Measurements from ENCODE around the gene IFNGR1. TPM values are rescaled to one million over a fixed set of nuclear protein-coding genes. Genes with fewer than 3 reads are reported as not detected.

IFNGR1 gene
- total and polyA plus RNA-seq, 2 experiments from 2014 or later = 22.8 to 23.2 TPM

GRCh38 chr6:137233911-137234863, 15.0 kb upstream of the IFNGR1 start:
- H3F3A ChIP-seq (replicated peaks; ENCODE audit: low read depth) = no peaks in the 10 kb centered on the region
- Mint-ChIP-seq H3K27me3 (ENCODE audit: insufficient read depth, low read depth, poor library complexity) (no peaks in the 10 kb centered on the region), H3K27ac (no peak overlapping the region; the same call in 1 of the 2 replicates), H3K4me3 (no peak overlapping the region), H3K9me3 (peaks cover 5% of the 10 kb centered on the region; the same call in 2 of the 3 replicates), H3K36me3 (ENCODE audit: low read depth) (peaks cover 4% of the 10 kb centered on the region; the same call in 2 of the 3 replicates), H3K4me1 (no peaks in the 10 kb centered on the region)
- no peaks in the 10 kb centered on the region; the same call in 1 of the 2 replicates for H3K4me1 ChIP-seq (ENCODE audit: insufficient read depth)
- no peak overlapping the region; the same call in 1 of the 2 replicates for H2AFZ ChIP-seq
- peaks cover 10% of the 10 kb centered on the region; the same call in 1 of the 2 replicates for H3K9me2 ChIP-seq (ENCODE audit: insufficient read depth)
- DNase-seq (ENCODE audit: low spot score) = no peak
- H4K20me1 ChIP-seq (replicated peaks; ENCODE audit: insufficient read depth) = no peaks in the 10 kb centered on the region
- ATAC-seq = no peak
- no peaks in the 10 kb centered on the region for H3K36me3 ChIP-seq (ENCODE audit: insufficient read depth)
- no peak overlapping the region for H3K27ac ChIP-seq (ENCODE audit: low read depth)
- H3K27me3 ChIP-seq (ENCODE audit: insufficient read depth) = no peaks in the 10 kb centered on the region
- no peak overlapping the region for H3K4me2 ChIP-seq
- no peaks in the 10 kb centered on the region for H3K79me2 ChIP-seq (replicated peaks; ENCODE audit: insufficient read depth)
- TF ChIP-seq ETS1 (IDR thresholded peaks at IDR 0.05) = no peak
- TF ChIP-seq STAT1 (IDR thresholded peaks at IDR 0.05; ENCODE audit: unreplicated experiment) = no peak
- TF ChIP-seq JUNB (IDR thresholded peaks at IDR 0.05; ENCODE audit: unreplicated experiment) = no peak
- TF ChIP-seq EZH2phosphoT487 (IDR thresholded peaks at IDR 0.05; ENCODE audit: unreplicated experiment) = no peak
- TF ChIP-seq EZH2 (IDR thresholded peaks at IDR 0.05; ENCODE audit: low read depth, unreplicated experiment) = no peak
- TF ChIP-seq, protein P1, sequence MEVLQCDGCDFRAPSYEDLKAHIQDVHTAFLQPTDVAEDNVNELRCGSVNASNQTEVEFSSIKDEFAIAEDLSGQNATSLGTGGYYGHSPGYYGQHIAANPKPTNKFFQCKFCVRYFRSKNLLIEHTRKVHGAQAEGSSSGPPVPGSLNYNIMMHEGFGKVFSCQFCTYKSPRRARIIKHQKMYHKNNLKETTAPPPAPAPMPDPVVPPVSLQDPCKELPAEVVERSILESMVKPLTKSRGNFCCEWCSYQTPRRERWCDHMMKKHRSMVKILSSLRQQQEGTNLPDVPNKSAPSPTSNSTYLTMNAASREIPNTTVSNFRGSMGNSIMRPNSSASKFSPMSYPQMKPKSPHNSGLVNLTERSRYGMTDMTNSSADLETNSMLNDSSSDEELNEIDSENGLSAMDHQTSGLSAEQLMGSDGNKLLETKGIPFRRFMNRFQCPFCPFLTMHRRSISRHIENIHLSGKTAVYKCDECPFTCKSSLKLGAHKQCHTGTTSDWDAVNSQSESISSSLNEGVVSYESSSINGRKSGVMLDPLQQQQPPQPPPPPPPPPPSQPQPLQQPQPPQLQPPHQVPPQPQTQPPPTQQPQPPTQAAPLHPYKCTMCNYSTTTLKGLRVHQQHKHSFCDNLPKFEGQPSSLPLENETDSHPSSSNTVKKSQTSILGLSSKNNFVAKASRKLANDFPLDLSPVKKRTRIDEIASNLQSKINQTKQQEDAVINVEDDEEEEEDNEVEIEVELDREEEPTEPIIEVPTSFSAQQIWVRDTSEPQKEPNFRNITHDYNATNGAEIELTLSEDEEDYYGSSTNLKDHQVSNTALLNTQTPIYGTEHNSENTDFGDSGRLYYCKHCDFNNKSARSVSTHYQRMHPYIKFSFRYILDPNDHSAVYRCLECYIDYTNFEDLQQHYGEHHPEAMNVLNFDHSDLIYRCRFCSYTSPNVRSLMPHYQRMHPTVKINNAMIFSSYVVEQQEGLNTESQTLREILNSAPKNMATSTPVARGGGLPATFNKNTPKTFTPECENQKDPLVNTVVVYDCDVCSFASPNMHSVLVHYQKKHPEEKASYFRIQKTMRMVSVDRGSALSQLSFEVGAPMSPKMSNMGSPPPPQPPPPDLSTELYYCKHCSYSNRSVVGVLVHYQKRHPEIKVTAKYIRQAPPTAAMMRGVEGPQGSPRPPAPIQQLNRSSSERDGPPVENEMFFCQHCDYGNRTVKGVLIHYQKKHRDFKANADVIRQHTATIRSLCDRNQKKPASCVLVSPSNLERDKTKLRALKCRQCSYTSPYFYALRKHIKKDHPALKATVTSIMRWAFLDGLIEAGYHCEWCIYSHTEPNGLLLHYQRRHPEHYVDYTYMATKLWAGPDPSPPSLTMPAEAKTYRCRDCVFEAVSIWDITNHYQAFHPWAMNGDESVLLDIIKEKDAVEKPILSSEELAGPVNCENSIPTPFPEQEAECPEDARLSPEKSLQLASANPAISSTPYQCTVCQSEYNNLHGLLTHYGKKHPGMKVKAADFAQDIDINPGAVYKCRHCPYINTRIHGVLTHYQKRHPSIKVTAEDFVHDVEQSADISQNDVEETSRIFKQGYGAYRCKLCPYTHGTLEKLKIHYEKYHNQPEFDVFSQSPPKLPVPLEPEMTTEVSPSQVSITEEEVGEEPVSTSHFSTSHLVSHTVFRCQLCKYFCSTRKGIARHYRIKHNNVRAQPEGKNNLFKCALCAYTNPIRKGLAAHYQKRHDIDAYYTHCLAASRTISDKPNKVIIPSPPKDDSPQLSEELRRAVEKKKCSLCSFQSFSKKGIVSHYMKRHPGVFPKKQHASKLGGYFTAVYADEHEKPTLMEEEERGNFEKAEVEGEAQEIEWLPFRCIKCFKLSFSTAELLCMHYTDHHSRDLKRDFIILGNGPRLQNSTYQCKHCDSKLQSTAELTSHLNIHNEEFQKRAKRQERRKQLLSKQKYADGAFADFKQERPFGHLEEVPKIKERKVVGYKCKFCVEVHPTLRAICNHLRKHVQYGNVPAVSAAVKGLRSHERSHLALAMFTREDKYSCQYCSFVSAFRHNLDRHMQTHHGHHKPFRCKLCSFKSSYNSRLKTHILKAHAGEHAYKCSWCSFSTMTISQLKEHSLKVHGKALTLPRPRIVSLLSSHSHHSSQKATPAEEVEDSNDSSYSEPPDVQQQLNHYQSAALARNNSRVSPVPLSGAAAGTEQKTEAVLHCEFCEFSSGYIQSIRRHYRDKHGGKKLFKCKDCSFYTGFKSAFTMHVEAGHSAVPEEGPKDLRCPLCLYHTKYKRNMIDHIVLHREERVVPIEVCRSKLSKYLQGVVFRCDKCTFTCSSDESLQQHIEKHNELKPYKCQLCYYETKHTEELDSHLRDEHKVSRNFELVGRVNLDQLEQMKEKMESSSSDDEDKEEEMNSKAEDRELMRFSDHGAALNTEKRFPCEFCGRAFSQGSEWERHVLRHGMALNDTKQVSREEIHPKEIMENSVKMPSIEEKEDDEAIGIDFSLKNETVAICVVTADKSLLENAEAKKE (CRISPR knock-in tag; IDR thresholded peaks at IDR 0.05) = no peak
- no peak for TF ChIP-seq REST (IDR thresholded peaks at IDR 0.05; ENCODE audit: unreplicated experiment)
- TF ChIP-seq ZNF331 (CRISPR knock-in tag; IDR thresholded peaks at IDR 0.05; ENCODE audit: low read depth) = no peak
- no peak for TF ChIP-seq CREB1 (CRISPR knock-in tag; IDR thresholded peaks at IDR 0.05; ENCODE audit: low read depth)
- TF ChIP-seq NANOG (IDR thresholded peaks at IDR 0.05; ENCODE audit: borderline replicate concordance) = no peak
- TF ChIP-seq ZNF114 (CRISPR knock-in tag; IDR thresholded peaks at IDR 0.05) = no peak
- TF ChIP-seq POLR2AphosphoS5 (IDR thresholded peaks at IDR 0.05; ENCODE audit: low read depth) = no peak
- no peak for TF ChIP-seq CTCF (conservative IDR thresholded peaks at IDR 0.05; ENCODE audit: low read depth in 2 of 2)
- H3K4me3 ChIP-seq = no peak overlapping the region
